NCI-H226 (cell line): ENCODE results near the gene AIFM2.
A peak's percentile ranks its signal among the peaks of the same experiment; 100 is the strongest.

Source experiments
- DNase-seq: peaks from one replicate; pipeline ENCODE4 v3.0.0-alpha.2; 2015

The AIFM2 gene

DNA sequence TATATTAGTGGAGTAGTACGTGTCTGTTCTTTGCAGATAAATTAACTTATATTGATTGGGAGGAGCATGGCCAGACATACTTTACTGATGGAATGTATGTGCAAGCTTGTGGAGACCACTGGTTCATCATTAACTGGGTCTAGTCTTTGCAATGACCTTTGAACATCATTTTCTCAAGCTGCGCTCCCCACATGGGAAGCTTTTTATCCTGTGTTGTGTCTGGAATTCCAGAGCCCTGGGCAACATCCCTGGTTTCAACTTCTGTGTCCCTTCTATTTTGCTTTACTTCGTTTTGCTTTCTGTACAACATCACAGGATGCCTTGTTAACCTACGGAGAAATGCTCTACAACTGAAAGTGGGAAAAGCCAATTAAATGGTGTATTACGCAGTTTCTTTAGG lies 41.7 kb downstream of the AIFM2 start:
- DNase-seq: no peak

DNA sequence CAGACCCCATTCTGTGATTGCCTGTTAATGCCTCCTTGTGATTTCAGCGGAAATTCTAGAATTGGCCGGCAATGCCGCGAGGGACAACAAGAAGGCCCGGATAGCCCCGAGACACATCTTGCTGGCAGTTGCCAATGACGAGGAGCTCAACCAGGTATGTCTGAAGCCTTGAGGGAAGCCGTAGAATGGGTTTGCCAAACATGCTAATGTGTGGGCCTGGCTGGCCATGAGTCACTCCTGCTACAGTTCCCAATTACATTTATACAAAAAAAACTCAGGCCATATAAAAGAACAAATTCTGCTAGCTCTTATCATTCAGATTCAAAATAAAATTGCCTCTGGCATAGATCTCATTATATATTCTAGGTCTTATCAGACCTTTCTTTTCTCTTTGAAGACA lies 42.6 kb downstream of the AIFM2 start:
- DNase-seq: no peak

DNA sequence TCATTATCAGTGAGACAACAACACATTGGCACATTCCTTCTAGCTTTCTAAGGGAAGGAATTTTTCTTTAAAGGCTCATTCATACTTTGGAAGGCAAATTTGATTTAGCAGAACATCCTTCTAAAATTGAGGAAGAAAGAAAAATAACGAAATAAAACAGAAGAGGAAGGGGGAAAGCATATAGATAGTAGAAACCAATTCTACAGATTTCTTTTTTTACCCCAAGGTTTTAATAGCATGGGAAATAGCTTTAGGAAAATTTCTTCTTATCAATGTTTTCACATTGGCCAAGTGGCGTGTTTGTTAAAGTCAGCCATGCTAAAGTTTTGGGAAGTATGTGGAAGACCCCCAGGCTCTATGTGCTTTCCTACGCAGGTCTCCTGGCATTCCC lies 44.3 kb downstream of the AIFM2 start:
- no peak for DNase-seq

DNA sequence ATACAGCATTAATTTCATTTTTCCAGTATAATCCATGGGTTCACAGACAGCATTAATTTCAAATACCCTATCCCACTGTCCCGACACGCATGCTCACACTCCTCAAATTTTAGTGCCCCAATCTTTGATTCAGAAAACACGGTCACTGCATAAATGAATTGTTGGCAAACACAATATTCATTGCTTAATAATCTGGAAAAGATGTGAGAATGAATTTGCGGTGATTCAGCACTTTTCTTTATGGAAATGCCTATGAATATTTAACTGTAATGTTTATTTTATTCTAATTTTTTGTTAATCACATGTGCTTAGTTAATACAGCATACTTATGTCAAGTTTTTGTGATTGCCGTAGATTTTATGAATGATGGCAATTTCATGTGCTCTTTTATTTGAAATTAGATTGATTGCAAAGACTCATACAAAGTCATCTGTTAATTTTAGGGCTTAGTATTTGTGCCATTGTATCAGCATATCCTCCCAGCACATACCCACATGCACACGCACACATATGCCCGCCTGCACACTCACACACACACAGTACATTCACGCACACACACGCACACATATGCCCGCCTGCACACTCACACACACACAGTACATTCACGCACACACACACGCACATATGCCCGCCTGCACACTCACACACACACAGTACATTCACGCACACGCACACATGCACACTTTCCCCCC lies 44.9 kb downstream of the AIFM2 start:
- DNase-seq: no peak

DNA sequence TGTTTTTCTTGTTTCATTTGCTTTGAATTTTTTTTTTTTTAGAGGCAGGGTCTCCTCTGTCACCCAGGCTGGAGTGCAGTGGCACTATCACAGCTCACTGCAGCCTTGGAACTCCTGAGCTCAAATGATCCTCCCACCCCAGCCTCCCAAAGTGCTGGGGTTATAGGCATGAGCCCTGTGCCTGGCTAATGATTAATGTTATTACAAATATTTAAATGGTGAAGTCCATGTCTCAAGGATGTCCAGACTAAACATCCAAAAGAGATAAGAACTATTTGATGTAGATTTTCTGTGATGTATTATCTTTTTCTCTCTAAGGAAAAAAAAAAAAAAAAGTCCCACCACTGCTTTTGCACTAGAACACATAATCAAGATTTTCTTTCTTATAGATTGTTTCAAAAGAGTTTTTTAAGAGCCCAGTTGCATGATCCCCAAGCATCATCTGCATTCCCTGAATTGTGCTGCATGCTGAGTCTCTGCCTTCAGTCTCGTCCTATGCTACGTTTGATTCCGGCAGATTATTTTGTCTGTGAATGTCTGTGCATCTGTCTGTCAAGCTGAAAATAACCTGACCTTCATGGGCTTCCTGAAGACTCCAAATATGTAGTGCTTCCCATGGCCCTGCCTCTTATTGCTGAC lies 46.5 kb downstream of the AIFM2 start:
- no peak for DNase-seq

DNA sequence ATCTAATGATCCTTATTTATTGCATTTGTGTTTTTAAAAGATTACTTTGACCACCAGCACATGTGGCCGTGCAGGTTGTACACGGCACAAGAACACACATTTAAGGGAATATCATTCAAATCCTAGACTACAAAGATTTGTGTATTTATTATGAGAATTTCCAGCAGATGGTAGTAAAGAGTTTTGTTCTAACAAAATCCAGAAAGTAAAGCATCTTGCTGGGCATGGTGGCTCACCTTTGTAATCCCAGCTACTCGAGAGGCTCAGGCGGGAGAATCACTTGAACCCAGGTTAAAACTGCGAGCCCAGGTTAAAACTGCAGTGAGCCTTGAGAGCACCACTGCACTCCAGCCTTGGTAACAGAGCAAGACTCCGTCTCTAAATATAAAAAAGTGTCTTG lies 48.4 kb downstream of the AIFM2 start:
- DNase-seq: no peak

DNA sequence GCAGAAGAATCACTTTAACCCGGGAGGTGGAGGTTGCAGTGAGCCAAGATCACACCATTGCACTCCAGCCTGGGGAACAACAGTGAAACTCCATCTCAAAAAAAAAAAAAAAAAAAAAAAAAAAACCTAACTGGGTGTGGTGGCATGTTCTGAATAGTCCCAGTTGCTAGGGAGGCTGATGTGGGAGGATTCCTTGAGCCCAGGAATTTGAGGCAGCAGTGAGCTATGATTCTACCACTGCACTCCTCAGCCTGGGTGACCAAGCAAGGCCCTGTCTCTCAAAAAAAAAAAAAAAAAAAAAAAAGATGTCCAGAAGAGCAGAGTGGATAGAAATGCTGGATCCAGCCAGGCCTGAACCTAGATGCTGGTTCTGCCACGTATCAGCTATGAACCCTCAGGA lies 51.8 kb downstream of the AIFM2 start:
- DNase-seq: peak; percentile 12

DNA sequence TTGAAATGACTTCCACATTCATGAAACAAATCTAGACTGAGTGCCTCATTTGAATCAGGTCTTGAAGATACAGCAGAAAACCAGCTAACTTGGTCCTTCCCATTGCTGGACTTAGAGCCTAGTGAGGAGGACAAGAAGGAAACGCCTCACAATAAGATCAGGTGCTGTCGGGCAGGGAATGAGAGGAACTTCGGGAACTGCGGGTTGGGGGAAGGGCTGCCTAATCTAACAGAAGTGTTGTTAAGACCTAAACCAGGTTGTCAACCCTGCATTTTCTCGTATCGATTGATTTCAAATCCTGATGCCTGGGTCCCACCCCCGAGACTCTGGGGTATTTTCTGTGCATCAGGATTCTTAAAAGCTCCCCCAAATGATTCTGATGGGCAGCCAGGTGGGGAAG lies 53.7 kb downstream of the AIFM2 start:
- DNase-seq: no peak

DNA sequence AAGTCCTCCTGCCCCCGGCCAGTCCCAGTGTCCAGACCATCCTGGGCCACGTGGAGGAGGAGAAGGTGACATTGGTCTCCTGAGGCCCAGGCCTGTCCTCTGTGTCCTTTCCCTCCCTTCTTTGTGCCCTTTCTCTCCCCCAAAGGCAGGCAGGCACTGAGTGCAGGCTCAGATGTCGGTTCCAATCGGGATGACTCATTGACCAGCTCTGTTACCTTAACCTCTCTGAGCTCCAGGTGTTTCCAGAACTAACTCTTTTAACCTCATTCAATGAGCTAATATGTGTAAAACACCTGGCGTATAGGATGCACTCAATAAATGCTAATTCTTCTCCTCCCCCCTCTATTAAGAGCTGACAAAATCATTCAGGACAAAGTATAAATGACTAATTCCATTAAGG lies 54.3 kb downstream of the AIFM2 start:
- DNase-seq: no peak

DNA sequence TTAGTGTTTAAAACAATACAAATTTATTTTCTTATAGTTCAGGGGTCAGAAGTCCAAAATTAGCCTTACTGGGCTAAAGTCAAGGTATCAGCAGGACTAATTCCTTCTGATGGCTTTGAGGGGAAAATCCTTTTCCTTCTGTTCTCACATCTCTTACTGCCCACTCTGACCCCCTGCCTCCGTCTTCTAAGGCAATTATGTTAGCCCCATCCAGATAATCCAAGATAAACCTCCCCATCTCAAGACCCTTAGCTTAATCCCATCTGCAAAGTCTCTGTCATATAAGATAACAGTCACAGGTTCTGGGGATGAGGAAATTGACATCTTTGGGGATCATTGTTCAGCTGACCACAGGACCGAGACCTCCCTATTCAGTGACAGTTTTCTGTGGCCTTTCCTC lies 57.7 kb downstream of the AIFM2 start:
- DNase-seq: no peak

DNA sequence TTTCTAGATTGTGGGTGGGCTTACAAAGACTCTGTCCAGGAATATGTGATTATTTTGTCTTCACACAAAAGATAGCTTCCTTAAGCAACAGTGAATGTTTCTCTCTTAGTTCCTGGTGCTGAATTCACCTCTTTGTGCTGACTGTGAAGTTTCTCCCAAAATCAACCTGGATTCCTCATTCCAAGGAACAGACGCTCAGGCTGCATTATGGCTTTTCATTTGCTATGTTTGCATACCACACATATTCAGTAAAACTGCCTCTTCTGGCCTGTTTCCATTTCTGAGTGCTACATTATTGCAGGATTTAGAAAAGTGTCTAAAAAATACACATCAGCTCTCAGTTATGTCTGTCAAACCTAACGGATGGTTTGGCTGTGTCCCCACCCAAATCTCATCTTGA lies 58.5 kb downstream of the AIFM2 start:
- no peak for DNase-seq

DNA sequence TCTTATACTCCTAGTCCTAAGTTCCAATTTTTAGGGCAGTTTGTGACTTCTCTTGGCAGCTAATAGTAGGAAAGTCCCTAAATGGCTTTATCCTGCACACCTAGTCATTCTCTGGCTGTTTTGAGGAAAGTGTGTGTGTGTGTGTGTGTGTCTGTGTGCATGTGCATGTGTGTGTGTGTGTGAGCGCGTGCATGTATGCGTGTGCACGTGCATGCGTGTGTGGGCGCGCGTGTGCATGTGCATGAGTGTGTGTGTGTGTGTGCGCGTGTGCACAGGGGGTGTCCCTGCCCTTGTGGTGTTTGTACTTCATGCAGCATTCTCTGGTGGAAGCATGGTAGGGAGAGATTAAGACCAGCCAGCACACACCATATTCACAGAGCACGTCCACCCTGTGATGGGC lies 61.8 kb downstream of the AIFM2 start:
- no peak for DNase-seq

DNA sequence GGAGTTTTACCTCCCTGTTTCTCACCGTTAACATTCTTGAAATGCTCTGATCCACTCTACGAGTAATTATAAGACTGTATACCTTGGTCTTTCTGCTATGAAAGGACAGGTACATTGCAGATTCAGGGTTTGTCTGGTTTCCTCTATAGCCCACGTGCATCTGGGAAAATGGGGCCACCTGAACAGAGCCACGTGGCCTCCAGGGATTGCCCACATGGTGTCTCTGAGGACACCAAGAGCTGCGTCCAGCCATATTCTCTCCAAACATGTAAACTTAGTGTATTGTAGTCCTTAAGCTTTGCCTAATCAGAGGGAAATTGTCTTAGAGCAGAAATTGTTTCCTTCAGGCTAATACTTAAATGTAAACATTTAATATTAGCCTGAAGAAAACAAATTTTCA lies 63.3 kb downstream of the AIFM2 start:
- no peak for DNase-seq

DNA sequence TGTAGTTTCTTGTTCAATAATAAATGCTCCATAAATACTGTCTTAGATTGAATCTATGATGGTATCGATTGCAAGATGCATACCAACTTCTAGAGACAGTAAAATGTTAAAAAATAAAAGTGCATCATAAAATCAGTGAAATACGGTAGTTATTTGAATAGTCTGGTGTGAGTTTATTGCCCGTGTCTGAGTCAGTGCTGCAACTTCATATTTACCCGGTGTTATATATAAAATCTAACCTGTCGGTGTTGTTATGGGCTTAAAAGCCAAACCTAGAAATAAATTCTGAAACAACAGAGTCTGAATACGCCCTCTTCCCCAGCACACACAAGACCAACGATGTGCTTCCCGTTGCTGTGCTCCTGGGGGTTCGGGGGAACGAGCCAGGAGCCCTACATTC lies 63.7 kb downstream of the AIFM2 start:
- DNase-seq: no peak

DNA sequence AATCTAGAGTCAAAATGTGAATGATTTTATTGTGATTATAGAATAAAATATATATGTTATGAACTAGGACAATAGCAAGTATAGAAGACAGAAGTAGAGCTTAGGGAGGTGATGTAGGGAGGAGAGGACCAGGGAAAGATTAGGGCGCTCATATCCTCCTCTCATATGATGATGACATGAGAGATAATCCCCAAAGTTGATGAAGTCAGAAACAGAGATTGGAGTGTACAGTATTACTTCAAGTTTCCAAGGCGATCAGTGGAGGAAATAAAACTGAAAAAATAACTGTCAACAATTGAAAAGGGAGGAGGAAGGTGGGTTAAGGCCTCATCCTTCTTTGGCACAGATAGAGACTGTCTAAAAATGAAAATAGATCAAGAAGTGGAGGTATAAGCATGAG lies 65.0 kb downstream of the AIFM2 start:
- no peak for DNase-seq

DNA sequence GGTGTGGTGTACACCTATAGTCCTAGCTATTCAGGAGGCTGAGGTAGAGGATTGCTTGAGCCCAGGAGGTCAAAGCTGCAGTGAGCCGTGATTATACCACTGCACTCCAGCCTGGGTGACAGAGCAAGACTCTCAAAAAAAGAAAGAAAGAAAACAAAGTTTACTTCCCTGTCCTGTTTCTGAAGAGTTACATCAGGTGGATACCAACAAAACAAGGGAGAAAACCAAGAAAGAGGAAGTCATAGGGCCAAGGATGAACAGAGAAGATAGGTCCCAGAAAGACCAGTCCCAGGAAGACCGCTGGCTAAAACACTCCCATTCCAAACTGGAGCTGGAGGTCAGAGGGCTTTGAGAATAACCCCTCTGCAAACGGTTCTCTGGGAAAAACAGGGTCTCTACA lies 66.4 kb downstream of the AIFM2 start:
- DNase-seq: no peak

DNA sequence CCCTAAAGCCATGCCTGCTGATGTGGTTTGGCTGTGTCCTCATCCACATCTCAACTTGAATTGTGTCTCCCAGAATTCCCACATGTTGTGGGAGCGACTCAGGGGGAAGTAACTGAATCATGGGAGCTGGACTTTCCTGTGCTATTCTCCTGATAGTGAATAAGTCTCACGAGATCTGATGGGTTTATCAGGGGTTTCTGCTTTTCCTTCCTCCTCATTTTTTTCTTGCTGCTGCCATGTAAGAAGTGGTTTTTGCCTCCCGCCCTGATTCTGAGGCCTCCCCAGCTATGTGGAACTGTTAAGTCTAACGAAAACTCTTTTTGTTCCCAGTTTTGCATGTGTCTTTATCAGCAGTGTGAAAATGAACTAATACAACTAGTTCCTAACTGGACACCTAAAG lies 68.1 kb downstream of the AIFM2 start:
- DNase-seq: peak; percentile 36

DNA sequence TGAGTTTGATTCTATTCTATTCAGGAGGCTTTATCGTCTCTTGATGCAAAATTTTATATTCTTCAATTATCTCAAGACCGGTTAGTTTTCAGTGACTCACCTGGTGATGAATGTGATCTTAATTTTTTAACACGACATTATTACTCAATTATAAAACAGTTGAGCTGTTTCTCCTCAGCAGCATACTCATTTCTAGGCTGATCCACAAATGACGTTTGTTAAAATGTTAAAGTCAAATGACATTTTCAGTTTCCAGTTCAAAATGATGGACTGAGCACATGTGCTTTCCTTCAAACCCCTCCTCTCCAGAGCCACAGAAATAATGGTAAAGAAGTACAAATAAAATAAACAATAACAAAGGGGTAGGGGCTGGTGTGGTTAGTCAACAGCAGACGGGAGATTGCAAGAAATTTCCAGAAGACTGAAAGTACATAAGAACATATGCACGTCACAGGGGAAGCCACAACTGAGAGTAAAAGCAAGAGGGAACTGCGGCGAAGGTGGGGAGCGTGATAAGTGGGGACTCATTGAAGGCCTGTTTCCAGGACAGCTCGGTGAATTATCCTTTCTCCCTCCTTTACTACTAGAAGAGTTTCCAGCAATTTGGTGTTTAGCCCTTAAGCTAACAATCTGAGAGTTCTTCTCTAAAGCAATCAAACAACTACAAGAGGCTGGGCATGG lies 69.1 kb downstream of the AIFM2 start:
- DNase-seq: no peak
